GDM1 (cell line): ENCODE results near the gene PDZD4.

Experiments used
- DNase-seq: peaks from one replicate; lab custom pipeline; 2025; lab: John Stamatoyannopoulos, UW

Gene PDZD4

DNA sequence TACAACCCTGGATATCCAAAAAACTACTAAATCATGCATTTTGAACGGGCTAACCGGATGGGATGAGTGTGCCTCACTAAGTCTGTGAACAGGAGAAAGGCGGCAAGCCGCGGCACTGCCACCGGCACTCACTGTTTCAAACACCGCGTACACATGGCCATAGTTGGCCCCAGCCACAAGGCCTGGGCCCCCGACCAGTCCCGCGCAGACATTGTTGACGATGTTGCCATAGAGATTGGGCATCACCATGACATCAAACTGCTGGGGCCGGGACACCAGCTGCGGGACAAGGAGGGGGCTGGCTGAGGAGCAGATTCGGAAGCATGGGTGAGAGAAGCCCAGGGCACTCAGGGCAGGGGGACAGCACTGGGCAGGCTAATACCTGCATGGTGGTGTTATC lies 43.7 kb downstream of the PDZD4 start:
- DNase-seq, result no peak

DNA sequence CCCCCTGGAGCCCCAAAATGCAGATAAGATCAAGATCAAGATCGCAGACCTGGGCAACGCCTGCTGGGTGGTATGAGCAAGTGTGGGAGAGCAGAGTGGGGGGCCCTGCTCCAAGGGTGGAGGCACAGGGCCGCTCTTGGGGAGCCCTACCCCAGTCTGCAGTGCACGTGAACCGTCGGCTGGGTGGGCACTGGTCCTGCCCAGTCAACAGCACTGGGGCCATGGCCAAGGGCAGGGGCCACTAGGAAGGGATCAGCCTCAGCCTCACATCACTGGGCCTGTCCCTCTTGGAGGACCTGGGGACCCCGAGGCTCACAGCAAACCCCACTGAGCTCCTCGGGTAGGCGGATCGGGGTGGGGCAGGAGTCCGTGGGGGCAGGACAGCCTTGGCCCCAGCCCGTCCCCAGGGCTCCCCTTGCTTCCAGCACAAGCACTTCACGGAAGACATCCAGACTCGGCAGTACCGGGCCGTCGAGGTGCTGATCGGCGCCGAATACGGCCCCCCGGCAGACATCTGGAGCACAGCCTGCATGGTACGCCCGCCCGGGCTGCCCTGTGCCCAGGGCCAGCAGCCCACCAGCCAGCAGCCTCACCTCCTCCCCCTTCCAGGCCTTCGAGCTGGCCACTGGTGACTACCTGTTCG lies 45.9 kb downstream of the PDZD4 start:
- no peak for DNase-seq

GRCh38 chrX:153783378-153784013 lies 46.8 kb downstream of the PDZD4 start:
- no peak for DNase-seq

GRCh38 chrX:153782871-153783270 lies 47.5 kb downstream of the PDZD4 start:
- DNase-seq, result no peak

DNA sequence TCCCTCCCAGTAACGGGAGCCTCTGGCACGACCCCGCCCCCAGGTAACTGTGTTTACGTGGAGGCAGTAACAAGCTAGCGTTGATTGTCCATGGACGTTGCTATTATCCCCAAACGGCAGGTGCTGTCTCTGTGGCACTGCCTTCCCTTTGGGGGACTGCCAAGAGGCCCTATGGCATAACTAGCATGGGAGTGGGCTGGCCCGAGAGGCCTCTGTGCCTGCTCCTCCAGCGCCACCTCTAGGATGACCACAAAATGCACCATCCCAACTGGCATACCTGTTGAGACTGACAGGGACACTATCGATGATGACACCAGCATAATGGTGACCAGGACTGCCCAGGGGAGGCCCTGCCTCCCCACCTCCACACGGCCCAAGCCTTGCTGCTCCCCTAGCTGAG lies 48.0 kb downstream of the PDZD4 start:
- no peak for DNase-seq

DNA sequence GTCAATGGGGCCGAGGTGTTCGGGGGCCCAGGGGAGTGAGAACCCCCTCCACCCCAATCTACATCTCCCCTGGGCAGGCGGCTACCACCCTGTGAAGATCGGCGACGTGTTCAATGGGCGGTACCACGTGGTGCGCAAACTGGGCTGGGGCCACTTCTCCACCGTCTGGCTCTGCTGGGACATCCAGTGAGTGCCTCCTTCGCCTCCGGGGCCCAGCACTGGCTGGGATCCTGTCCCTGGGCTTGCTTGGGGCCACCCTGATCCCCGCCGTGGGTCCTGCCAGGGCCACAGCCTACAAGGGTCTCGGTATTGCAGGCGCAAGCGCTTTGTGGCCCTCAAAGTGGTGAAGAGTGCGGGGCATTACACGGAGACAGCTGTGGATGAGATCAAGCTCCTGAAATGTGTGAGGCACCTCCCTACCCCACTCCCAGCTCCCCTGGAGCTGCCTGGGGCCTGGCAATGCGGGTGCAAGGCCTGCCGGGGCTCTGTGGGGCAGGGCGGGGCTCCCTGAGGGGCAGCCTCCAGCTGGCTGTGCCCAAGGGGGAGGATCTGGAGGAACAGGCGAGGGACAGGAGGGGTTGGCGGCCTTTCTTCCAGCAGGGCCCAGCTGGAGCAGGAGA lies 48.8 kb downstream of the PDZD4 start:
- DNase-seq, result no peak

- DNase-seq, result no peak
These were observed 49.5 kb downstream of the PDZD4 start, which contains the start of gene SRPK3 for GRCh38 chrX:153780678-153781427. Gene SRPK3, plus strand, starts transcription at chrX:153781041. Its CDS starts 46 bp downstream, at chrX:153781087.

GRCh38 chrX:153779891-153780677 lies 50.3 kb downstream of the PDZD4 start:
- DNase-seq, result peak; percentile 59

GRCh38 chrX:153778684-153779101 lies 51.7 kb downstream of the PDZD4 start:
- no peak for DNase-seq

GRCh38 chrX:153778181-153778580 lies 52.2 kb downstream of the PDZD4 start:
- no peak for DNase-seq

DNA sequence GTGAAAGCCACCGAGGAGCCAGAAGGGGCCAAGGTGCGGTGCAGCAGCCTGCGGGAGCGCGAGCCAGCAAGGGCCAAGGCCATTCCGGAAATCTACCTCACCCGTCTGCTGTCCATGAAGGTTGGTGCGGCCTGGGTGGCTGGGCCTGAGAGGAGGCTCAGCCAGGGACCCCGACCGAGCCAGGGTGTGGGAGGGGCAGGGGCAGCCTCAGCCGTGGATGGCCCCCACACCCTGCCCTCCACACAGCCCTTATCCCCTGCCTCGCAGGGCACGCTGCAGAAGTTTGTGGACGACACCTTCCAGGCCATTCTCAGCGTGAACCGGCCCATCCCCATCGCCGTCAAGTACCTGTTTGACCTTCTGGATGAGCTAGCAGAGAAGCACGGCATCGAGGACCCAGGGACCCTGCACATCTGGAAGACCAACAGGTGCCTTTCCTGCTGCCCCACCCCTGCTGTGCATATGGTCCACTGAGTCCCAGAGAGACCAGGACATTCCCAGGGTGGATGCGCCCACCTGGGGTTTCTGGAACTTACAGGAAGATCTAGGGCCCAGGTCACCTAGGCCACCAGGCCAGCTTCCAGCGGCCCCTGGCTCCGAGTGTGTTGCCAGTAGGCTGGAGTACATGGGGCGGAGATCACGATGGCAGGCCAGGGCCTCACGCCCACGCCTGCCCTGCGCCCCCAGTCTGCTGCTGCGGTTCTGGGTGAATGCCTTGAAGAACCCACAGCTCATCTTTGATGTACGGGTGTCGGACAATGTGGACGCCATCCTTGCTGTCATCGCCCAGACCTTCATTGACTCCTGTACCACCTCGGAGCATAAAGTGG lies 52.9 kb downstream of the PDZD4 start:
- DNase-seq, result no peak

DNA sequence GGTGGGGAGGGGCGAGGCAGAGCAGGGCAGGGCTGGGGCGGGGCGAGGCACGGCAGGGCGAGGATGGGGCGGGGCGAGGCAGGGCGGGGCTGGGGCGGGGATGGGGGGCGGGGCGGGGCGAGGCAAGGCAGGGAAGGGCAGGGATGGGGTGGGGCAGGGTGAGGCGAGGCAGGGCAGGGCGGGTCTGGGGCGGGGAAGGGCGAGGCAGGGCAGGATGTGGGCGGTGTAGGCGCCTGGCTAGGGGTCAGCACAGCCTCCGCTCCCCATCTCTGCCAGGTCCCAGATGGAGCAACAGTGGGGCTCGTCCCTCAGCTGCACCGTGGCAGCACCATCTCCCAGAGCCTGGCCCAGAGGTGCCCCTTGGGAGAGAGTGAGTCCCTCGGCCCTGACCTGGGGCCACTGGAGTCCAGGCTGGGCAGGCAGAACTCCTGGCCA lies 53.7 kb downstream of the PDZD4 start:
- no peak for DNase-seq

- DNase-seq, result no peak
These were observed 54.2 kb downstream of the PDZD4 start for GRCh38 chrX:153776120-153776599.

DNA sequence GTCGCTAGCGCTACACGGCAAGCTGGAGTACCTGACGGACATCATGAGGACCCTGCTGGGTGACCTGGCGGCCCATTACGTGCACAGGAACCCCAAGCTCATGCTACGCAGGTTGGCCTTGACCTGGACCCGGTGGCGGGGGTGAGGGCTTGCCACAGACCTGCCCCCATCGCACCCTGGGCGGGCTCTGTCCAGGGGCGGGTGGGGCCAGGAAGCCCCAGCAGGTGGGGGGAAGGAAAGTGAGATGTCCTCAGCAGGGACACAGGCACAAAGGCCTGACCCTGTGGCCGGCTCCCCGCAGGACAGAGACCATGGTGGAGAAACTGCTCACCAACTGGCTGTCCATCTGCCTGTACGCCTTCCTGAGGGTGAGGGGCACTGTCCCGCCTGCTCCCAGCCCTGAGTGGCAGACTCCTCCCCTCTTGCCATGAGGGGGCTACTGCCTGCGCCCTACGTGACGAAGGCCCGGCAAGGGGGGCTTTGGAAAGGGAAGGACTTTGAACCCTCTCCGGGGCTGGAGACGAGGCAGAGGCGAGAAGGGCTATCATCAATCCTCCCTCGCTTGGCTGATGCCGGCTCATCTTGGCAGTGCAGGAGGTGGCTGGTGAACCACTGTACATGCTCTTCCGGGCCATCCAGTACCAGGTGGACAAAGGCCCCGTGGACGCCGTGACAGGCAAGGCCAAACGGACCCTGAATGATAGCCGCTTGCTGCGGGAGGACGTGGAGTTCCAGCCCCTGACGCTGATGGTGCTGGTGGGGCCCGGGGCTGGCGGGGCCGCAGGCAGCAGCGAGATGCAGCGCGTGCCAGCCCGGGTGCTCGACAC lies 54.8 kb downstream of the PDZD4 start:
- no peak for DNase-seq

DNA sequence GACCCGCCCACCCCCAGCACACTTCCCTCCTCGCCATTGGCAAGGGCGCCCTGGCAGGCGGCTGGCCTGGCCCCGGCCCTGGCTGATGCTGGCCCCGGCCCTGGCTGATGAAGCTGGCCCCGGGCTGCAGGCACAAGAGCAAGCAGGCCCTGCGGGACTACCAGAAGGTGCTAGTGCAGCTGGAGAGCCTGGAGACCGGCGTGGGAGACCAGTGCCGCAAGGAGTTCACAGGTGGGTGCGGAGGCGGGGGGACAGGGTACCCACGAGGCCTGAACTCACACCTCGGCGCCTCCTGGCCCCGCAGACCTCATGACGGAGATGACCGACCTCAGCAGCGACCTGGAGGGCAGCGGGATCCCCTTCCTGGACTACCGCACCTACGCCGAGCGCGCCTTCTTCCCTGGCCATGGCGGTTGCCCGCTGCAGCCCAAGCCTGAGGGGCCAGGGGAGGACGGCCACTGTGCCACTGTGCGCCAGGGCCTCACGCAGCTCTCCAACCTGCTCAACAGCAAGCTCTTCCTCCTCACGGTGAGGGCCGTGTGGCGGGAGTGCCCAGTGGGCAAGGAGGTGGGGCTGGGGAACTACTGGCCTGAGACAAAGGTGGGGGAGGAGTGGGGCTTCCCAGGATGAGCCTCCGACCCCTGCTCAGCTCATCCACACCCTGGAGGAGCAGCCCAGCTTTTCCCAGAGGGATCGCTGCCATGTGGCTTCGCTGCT lies 55.6 kb downstream of the PDZD4 start:
- DNase-seq, result no peak

- no peak for DNase-seq
These were observed 56.4 kb downstream of the PDZD4 start for GRCh38 chrX:153773741-153774575.

- no peak for DNase-seq
These were observed 57.1 kb downstream of the PDZD4 start for GRCh38 chrX:153773218-153773611.
